Measurements from ENCODE around the gene CDKAL1.
"Not testable (repeated sequence)": the region's sequence is repeated elsewhere in the genome, so short reads cannot be mapped to it uniquely, and the experiment has no call there.

Gene CDKAL1

DNA sequence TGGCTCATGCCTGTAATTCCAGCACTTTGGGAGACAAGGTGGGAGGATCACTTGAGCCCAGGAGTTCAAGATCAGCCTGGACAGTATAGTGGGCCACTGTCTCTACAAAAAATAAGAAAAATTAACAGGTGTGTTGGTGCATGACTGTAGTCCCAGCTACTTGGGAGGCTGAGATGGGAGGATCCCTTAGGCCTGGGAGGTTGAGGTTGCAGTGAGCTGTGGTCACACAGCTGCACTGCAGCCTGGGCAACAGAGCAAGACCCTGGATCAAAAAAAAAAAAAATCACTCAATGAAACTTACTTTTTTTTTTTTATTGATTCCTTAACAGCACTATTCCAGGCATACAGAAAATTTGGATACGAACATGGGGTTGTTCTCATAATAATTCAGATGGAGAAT is 14.0 kb downstream of the CDKAL1 start:
- TF ChIP-seq EZH2 (optimal IDR thresholded peaks at IDR 0.05; ENCODE audit: low read depth, low read length): no peak
- TF ChIP-seq EZH2phosphoT487 (IDR thresholded peaks at IDR 0.05; ENCODE audit: low read length): no peak
- peaks cover 28% of the 10 kb centered on the region for H3K79me2 ChIP-seq (ENCODE audit: low read length)
- 0 out of 2 replicates have a peak, but pooled peaks cover 4% of the 10 kb centered on the region for H3K4me1 ChIP-seq (ENCODE audit: low read length)
- no peaks in the 10 kb centered on the region for H3K9me2 ChIP-seq (replicated peaks; ENCODE audit: insufficient read depth, low read length)
- no peak overlapping the region for H2AFZ ChIP-seq (ENCODE audit: low read length)
- no peak overlapping the region for H3K27ac ChIP-seq (ENCODE audit: low read length)
- H3K36me3 ChIP-seq (replicated peaks; ENCODE audit: insufficient read depth, low read length): peaks cover 8% of the 10 kb centered on the region; the same call in 1 of the 2 replicates
- H3K9me3 ChIP-seq (replicated peaks; ENCODE audit: insufficient read depth, low read length): no peaks in the 10 kb centered on the region
- DNase-seq: no peak
- peaks cover 3% of the 10 kb centered on the region; the same call in 1 of the 2 replicates for H3F3A ChIP-seq (ENCODE audit: insufficient read depth, low read length)
- H3K27me3 ChIP-seq (replicated peaks; ENCODE audit: insufficient read depth, low read length): no peaks in the 10 kb centered on the region
- H4K20me1 ChIP-seq (ENCODE audit: insufficient read depth, low read length): no peaks in the 10 kb centered on the region
- no peak overlapping the region for H3K4me2 ChIP-seq (ENCODE audit: low read depth, low read length)
- H3K4me3 ChIP-seq (ENCODE audit: low read length): no peak overlapping the region
- H3K9ac ChIP-seq (ENCODE audit: low read length): no peak overlapping the region

DNA sequence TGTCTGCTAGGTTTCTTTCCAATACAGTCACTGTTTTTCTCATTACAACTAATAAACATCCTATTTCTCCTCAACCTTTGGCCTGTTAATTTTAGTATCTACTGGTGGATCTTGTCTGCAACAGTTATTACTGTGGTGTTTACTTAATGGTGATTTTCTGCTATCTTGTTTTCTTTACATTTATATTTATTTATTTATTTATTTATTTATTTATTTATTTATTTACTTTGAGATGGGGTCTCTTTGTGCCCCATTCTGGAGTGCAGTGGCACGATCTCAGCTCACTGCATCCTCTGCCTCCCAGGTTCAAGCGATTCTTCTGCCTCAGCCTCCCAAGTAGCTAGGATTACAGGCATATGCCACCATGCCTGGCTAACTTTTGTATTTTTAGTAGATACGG is 15.1 kb downstream of the CDKAL1 start:
- not testable (repeated sequence) for H3K4me1 ChIP-seq (ENCODE audit: low read length); H3K9me2 ChIP-seq (replicated peaks; ENCODE audit: insufficient read depth, low read length); H4K20me1 ChIP-seq (ENCODE audit: insufficient read depth, low read length); H3K27ac ChIP-seq (ENCODE audit: low read length); DNase-seq; H3K9ac ChIP-seq (ENCODE audit: low read length); H3K4me3 ChIP-seq (ENCODE audit: low read length); H3K4me2 ChIP-seq (ENCODE audit: low read depth, low read length); H3K27me3 ChIP-seq (replicated peaks; ENCODE audit: insufficient read depth, low read length); H3K36me3 ChIP-seq (replicated peaks; ENCODE audit: insufficient read depth, low read length); H3F3A ChIP-seq (ENCODE audit: insufficient read depth, low read length); H3K9me3 ChIP-seq (replicated peaks; ENCODE audit: insufficient read depth, low read length); H2AFZ ChIP-seq (ENCODE audit: low read length)
- H3K79me2 ChIP-seq (ENCODE audit: low read length): peaks cover 22% of the 10 kb centered on the region

DNA sequence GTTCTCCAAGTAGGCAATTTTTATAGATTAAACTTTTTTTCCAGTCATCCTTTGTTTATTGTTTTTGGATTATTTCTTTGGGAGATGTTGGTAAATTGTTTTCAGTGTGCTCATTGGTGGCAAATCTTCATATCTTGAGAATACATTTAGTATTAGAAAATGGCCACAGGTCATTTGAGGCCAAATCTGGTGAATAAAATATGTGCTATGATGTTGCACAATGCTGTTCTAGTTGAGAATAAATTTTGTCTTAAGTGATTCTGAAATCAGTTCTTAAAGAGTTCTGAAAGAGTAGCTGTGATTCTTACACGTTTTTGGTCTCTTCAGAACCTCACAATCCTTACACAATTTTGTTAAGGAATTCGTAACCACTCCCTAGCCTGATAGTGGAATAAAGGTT is 20.1 kb downstream of the CDKAL1 start:
- H3K79me2 ChIP-seq (ENCODE audit: low read length): no peaks in the 10 kb centered on the region; the same call in 1 of the 2 replicates
- no peak for DNase-seq
- H3K4me3 ChIP-seq (ENCODE audit: low read length): no peak overlapping the region
- H3F3A ChIP-seq (ENCODE audit: insufficient read depth, low read length): no peaks in the 10 kb centered on the region
- no peaks in the 10 kb centered on the region for H3K4me1 ChIP-seq (ENCODE audit: low read length)
- TF ChIP-seq, protein P1, sequence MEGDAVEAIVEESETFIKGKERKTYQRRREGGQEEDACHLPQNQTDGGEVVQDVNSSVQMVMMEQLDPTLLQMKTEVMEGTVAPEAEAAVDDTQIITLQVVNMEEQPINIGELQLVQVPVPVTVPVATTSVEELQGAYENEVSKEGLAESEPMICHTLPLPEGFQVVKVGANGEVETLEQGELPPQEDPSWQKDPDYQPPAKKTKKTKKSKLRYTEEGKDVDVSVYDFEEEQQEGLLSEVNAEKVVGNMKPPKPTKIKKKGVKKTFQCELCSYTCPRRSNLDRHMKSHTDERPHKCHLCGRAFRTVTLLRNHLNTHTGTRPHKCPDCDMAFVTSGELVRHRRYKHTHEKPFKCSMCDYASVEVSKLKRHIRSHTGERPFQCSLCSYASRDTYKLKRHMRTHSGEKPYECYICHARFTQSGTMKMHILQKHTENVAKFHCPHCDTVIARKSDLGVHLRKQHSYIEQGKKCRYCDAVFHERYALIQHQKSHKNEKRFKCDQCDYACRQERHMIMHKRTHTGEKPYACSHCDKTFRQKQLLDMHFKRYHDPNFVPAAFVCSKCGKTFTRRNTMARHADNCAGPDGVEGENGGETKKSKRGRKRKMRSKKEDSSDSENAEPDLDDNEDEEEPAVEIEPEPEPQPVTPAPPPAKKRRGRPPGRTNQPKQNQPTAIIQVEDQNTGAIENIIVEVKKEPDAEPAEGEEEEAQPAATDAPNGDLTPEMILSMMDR (IDR thresholded peaks at IDR 0.05; ENCODE audit: low read length): no peak
- TF ChIP-seq EZH2 (optimal IDR thresholded peaks at IDR 0.05; ENCODE audit: low read depth, low read length) (no peak), EZH2phosphoT487 (IDR thresholded peaks at IDR 0.05; ENCODE audit: low read length) (no peak)
- H3K9me2 ChIP-seq (replicated peaks; ENCODE audit: insufficient read depth, low read length): no peaks in the 10 kb centered on the region
- no peaks in the 10 kb centered on the region for H3K9me3 ChIP-seq (replicated peaks; ENCODE audit: insufficient read depth, low read length)
- no peak overlapping the region for H3K27ac ChIP-seq (ENCODE audit: low read length)
- no peak overlapping the region for H2AFZ ChIP-seq (ENCODE audit: low read length)
- no peaks in the 10 kb centered on the region for H3K27me3 ChIP-seq (replicated peaks; ENCODE audit: insufficient read depth, low read length)
- H3K36me3 ChIP-seq (replicated peaks; ENCODE audit: insufficient read depth, low read length): no peaks in the 10 kb centered on the region
- no peak overlapping the region for H3K9ac ChIP-seq (ENCODE audit: low read length)
- no peak overlapping the region for H3K4me2 ChIP-seq (ENCODE audit: low read depth, low read length)
- H4K20me1 ChIP-seq (ENCODE audit: insufficient read depth, low read length): no peaks in the 10 kb centered on the region

DNA sequence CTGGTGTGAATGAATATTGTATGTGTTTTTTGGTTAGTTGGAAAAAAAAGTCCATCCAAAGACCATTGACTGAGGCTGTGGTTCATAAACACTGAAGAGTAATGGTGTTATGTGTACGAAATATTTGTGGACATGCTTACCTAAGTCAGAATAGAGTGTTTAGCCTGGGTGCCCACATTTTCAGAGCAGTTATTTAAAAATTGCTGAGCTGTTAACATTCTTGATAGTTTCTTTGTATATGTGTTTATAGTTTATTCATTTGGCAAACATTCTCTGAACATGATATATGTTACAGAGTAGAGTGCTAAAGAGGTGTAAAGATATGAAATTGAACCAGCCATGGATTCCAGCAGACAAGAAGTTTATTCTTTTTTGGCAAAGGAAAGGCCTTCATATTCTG is 20.6 kb downstream of the CDKAL1 start:
- H3K4me3 ChIP-seq (ENCODE audit: low read length): no peak overlapping the region
- no peaks in the 10 kb centered on the region for H3K27me3 ChIP-seq (replicated peaks; ENCODE audit: insufficient read depth, low read length)
- H3K79me2 ChIP-seq (ENCODE audit: low read length): no peaks in the 10 kb centered on the region; the same call in 1 of the 2 replicates
- TF ChIP-seq EZH2phosphoT487 (IDR thresholded peaks at IDR 0.05; ENCODE audit: low read length) (no peak), EZH2 (optimal IDR thresholded peaks at IDR 0.05; ENCODE audit: low read depth, low read length) (no peak)
- TF ChIP-seq, protein P1 (IDR thresholded peaks at IDR 0.05; ENCODE audit: low read length): no peak
- no peaks in the 10 kb centered on the region for H3K9me2 ChIP-seq (replicated peaks; ENCODE audit: insufficient read depth, low read length)
- DNase-seq: no peak
- no peaks in the 10 kb centered on the region for H3K4me1 ChIP-seq (ENCODE audit: low read length)
- H3K36me3 ChIP-seq (replicated peaks; ENCODE audit: insufficient read depth, low read length): no peaks in the 10 kb centered on the region
- no peaks in the 10 kb centered on the region for H3K9me3 ChIP-seq (replicated peaks; ENCODE audit: insufficient read depth, low read length)
- no peaks in the 10 kb centered on the region for H4K20me1 ChIP-seq (ENCODE audit: insufficient read depth, low read length)
- no peak overlapping the region for H3K27ac ChIP-seq (ENCODE audit: low read length)
- H3K4me2 ChIP-seq (ENCODE audit: low read depth, low read length): no peak overlapping the region
- H3K9ac ChIP-seq (ENCODE audit: low read length): no peak overlapping the region
- no peaks in the 10 kb centered on the region for H3F3A ChIP-seq (ENCODE audit: insufficient read depth, low read length)
- no peak overlapping the region for H2AFZ ChIP-seq (ENCODE audit: low read length)
